Lower leg skin (tissue), 4 donors: ENCODE data around the gene IGF2. TPM values are rescaled to one million over a fixed set of nuclear protein-coding genes. Genes with fewer than 3 reads are reported as not detected.

Experiments
- DNase-seq, 2 donors: peaks; one replicate each; pipeline ENCODE4 v3.0.0-alpha.2; 2019; ENCODE audit warnings: low spot score in 2 of 2
- H3K4me3 ChIP-seq: fragments of 200-600 bp; sonication (generic); 2 replicates; pipeline ENCODE4 v1.5.1; 2017; ENCODE audit warnings: mild to moderate bottlenecking, low read depth; ENCODE audit not compliant: poor library complexity, severe bottlenecking
- POLR2A ChIP-seq, 2 donors: fragments of 450-650 bp; IDR thresholded peaks; one replicate each; pipeline ENCODE4 v1.6.1; 2016 to 2017; ENCODE audit warnings: antibody characterized with exemption in 2 of 2, mild to moderate bottlenecking in 1 of 2, moderate library complexity in 1 of 2
- whole genome bisulfite sequencing, 2 donors: methylation state at CpG; one replicate each; pipeline ENCODE4 v1.1.5; 2018; 5-methylcytosine and 5-hydroxymethylcytosine counted together
- intact Hi-C: fragments of 100-400 bp; cut with DNase I; formaldehyde crosslinking; loops from one replicate; pipeline ENCODE4 v1.15.0; 2023; ENCODE audit warnings: low total_unique reads
- total RNA-seq, 4 donors: library from RNA; depleted of rRNA; stranded (reverse); fragments of >200 nt; gene quantifications; one replicate each; pipeline ENCODE4 v1.1.0, GENCODE V29; 2016
- TF ChIP-seq, protein P1 (sequence below), 3 donors: fragments of 450-650 bp; IDR thresholded peaks; one replicate each; pipeline ENCODE4 v1.5.1; 2016; ENCODE audit warnings: antibody characterized with exemption in 3 of 3, mild to moderate bottlenecking in 3 of 3, moderate library complexity in 2 of 3

IGF2 gene
- total RNA-seq, 4 donors from 2014 or later: 4.5 to 14.7 (median 6.0) TPM

- TF ChIP-seq, protein P1, sequence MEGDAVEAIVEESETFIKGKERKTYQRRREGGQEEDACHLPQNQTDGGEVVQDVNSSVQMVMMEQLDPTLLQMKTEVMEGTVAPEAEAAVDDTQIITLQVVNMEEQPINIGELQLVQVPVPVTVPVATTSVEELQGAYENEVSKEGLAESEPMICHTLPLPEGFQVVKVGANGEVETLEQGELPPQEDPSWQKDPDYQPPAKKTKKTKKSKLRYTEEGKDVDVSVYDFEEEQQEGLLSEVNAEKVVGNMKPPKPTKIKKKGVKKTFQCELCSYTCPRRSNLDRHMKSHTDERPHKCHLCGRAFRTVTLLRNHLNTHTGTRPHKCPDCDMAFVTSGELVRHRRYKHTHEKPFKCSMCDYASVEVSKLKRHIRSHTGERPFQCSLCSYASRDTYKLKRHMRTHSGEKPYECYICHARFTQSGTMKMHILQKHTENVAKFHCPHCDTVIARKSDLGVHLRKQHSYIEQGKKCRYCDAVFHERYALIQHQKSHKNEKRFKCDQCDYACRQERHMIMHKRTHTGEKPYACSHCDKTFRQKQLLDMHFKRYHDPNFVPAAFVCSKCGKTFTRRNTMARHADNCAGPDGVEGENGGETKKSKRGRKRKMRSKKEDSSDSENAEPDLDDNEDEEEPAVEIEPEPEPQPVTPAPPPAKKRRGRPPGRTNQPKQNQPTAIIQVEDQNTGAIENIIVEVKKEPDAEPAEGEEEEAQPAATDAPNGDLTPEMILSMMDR (IDR thresholded peaks at IDR 0.05): no peak
- TF ChIP-seq POLR2A (IDR thresholded peaks at IDR 0.05): no peak
- DNase-seq: no peak
- 68 to 70% methylated on average over 16 to 17 of the region's 21 CpGs for WGBS, 2 donors
- no peak overlapping the region for H3K4me3 ChIP-seq
- intact Hi-C loops: no loop called here
Measured at GRCh38 chr11:2094354-2095197, 44.6 kb downstream of the IGF2 start.

GRCh38 chr11:2093575-2094353 lies 45.4 kb downstream of the IGF2 start:
- intact Hi-C loops: no loop called here
- 36 to 46% methylated on average over 16 to 17 of the region's 18 CpGs for WGBS, 2 donors
- DNase-seq: peak in 1 of 2 donors; percentile 63
- no peak overlapping the region for H3K4me3 ChIP-seq
- TF ChIP-seq, protein P1 (IDR thresholded peaks at IDR 0.05): no peak
- TF ChIP-seq POLR2A (IDR thresholded peaks at IDR 0.05): no peak

DNA sequence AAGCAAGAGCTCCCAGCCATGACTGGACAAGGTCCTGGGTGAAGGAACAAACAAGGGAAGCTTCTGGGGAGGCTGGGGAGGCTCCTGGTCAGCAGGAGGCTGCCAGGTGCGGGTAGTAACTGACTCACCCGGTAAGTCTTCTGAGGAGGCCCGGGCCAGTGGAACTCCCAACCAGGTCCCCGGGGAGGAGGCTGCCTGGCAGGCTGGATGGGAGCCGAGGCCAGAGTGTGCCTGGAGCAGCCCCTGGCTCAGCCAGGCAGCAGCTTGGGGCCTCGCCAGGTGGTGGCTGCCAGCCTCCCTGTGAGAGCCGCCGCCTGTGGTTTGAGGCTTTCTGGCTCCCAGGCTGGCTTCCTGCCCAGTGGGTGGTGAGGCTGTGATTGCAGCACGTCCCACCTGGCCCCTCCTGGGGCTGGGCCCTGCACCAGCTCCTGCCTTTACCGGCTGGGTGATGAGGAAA lies 46.2 kb downstream of the IGF2 start:
- 12 to 30% methylated on average over 9 of the region's 10 CpGs for WGBS, 2 donors
- H3K4me3 ChIP-seq: no peak overlapping the region
- peak; percentile 79 to 93 for DNase-seq
- intact Hi-C loops: no loop called here
- TF ChIP-seq POLR2A (IDR thresholded peaks at IDR 0.05): no peak
- TF ChIP-seq, protein P1 (IDR thresholded peaks at IDR 0.05): no peak

DNA sequence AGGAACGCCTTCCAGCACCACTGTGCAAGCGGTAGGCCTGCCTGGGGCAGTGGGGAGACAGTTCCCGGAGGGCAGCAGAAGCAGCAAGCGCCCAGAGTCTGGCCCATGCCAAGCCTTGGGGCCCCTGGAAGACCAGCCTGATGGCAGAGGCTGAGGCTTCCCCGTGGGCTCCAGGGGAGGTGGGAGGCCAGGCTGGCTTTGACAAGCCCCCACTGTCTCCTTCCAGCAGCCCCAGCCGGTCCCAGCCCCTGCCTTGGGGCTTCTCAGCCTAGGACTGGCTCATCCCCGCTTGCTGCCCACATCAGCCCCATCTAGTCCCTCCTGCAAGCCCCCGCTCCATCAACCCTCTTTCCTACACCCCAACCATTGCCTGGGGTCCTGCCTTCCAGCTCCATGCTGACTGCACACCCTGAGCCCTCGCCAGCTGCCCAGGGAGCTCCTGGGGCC lies 46.7 kb downstream of the IGF2 start:
- peak in 1 of 2 donors; percentile 82 for DNase-seq
- no peak overlapping the region for H3K4me3 ChIP-seq
- 68 to 81% methylated on average over 9 of the region's 9 CpGs for WGBS, 2 donors
- intact Hi-C loops: no loop called here
- TF ChIP-seq POLR2A (IDR thresholded peaks at IDR 0.05): no peak
- TF ChIP-seq, protein P1 (IDR thresholded peaks at IDR 0.05): no peak

GRCh38 chr11:2091786-2092463 lies 47.3 kb downstream of the IGF2 start:
- DNase-seq: peak in 1 of 2 donors; percentile 79

More at GRCh38 chr11:2091786-2092463, 47.3 kb downstream of the IGF2 start:
- WGBS, 2 donors: 74 to 80% methylated on average over 16 to 17 of the region's 18 CpGs
- intact Hi-C loops: no loop called here
- TF ChIP-seq, protein P1 (IDR thresholded peaks at IDR 0.05): no peak
- TF ChIP-seq POLR2A (IDR thresholded peaks at IDR 0.05): no peak
- no peak overlapping the region for H3K4me3 ChIP-seq
